Kidney (tissue), 14 donors: ENCODE results near the gene HK1. TPM values are rescaled to one million over a fixed set of nuclear protein-coding genes. Genes with fewer than 3 reads are reported as not detected.

Experiments
- DNase-seq, 5 donors: peaks; one replicate each; pipeline ENCODE4 v3.0.0-alpha.2; 2013 to 2020
- FAIRE-seq: peaks from 2 replicates; lab custom pipeline; 2012; peaks lifted over from hg19 to GRCh38; lab: Jason Lieb, UNC
- H3K27ac ChIP-seq, 2 donors: one replicate each; pipeline ENCODE4 v1.7.0; 2013; ENCODE audit warnings: low read depth in 2 of 2, low read length in 2 of 2, inconsistent platforms in 1 of 2
- H3K27me3 ChIP-seq: one replicate; pipeline ENCODE4 v1.7.1; 2013; ENCODE audit warnings: low read length, inconsistent platforms; ENCODE audit not compliant: control insufficient read depth, insufficient read depth
- H3K36me3 ChIP-seq, 3 donors: one replicate each; pipeline versions ENCODE4 v1.7.0 to v1.7.1; 2013; ENCODE audit warnings: low read length in 3 of 3, control low read depth in 1 of 3, inconsistent platforms in 1 of 3; ENCODE audit not compliant: insufficient read depth in 3 of 3, control insufficient read depth in 2 of 3
- H3K4me1 ChIP-seq, 3 donors: one replicate each; pipeline versions ENCODE4 v1.7.0 to v1.7.1; 2013; ENCODE audit warnings: low read length in 3 of 3, inconsistent platforms in 1 of 3, low read depth in 1 of 3; ENCODE audit not compliant: control insufficient read depth in 2 of 3, insufficient read depth in 2 of 3
- H3K4me3 ChIP-seq, 3 donors: one replicate each; pipeline versions ENCODE4 v1.7.0 to v1.8.1; 2013; ENCODE audit warnings: low read length in 3 of 3, control low read depth in 1 of 3, inconsistent platforms in 1 of 3
- H3K9ac ChIP-seq, 3 donors: one replicate each; pipeline versions ENCODE4 v1.7.0 to v1.7.1; 2013; ENCODE audit warnings: low read length in 3 of 3, control low read depth in 1 of 3, inconsistent platforms in 1 of 3
- H3K9me3 ChIP-seq, 3 donors: one replicate each; pipeline versions ENCODE4 v1.7.0 to v1.7.1; 2013; ENCODE audit warnings: low read length in 3 of 3, control low read depth in 1 of 3, inconsistent platforms in 1 of 3; ENCODE audit not compliant: control insufficient read depth in 2 of 3, insufficient read depth in 1 of 3
- intact Hi-C: fragments of 100-400 bp; cut with DNase I; formaldehyde crosslinking; loops from one replicate; pipeline ENCODE4 v1.11.1; 2022
- polyA plus RNA-seq: library from polyadenylated mRNA; stranded (reverse); fragments of 350-450 nt; fragmentation: Illumina TruSeq; extraction: RNeasy Lipid Tissue Mini Kit (QIAGEN cat#74804); gene quantifications from one replicate; pipeline ENCODE4 v1.2.3, GENCODE V29; 2014; ENCODE audit warnings: low read depth, low replicate concordance; ENCODE audit not compliant: insufficient read depth
- total RNA-seq: library from RNA; stranded (reverse); fragmentation: NEBNext Ultra II Directional; extraction: Animal tissue kit (Norgen Biotek cat#: 25700); gene quantifications from one replicate; pipeline ENCODE4 v1.2.1, GENCODE V29; 2021
- TF ChIP-seq, protein P1 (sequence below): IDR thresholded peaks from 3 replicates; pipeline ENCODE4 v1.5.1; 2012; ENCODE audit warnings: mild to moderate bottlenecking, moderate library complexity, borderline replicate concordance; ENCODE audit not compliant: insufficient read depth; ENCODE audit errors: extremely low read depth
- donor health status: control.
- donor health status: control.
- donor health status: control.
- donor health status: control.
- donor health status: control.
- donor health status: DM: yes; HTN: yes; CAD: no.
- donor health status: Normal renal cell carcinoma (clear cell type).

Gene HK1
- total and polyA plus RNA-seq, 2 donors from 2014 or later = 35.9 to 84.9 TPM

DNA sequence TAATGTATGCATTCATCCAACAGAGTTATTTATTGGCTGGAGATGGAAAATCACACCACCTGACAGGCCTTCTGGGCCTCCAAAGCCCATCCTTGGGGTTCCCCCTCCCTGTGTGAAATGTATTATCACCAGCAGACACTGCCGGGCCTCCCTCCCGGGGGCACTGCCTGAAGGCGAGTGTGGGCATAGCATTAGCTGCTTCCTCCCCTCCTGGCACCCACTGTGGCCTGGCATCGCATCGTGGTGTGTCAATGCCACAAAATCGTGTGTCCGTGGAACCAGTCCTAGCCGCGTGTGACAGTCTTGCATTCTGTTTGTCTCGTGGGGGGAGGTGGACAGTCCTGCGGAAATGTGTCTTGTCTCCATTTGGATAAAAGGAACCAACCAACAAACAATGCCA is 123.1 kb downstream of the HK1 start:
- FAIRE-seq = no peak
- no peaks in the 10 kb centered on the region for H3K4me1 ChIP-seq
- intact Hi-C loops = no loop called here
- H3K27me3 ChIP-seq = no peaks in the 10 kb centered on the region
- no peak for DNase-seq
- peaks cover 0 to 11% (median 6%) of the 10 kb centered on the region in 3 donors for H3K36me3 ChIP-seq
- H3K4me3 ChIP-seq = no peak overlapping the region
- TF ChIP-seq, protein P1, sequence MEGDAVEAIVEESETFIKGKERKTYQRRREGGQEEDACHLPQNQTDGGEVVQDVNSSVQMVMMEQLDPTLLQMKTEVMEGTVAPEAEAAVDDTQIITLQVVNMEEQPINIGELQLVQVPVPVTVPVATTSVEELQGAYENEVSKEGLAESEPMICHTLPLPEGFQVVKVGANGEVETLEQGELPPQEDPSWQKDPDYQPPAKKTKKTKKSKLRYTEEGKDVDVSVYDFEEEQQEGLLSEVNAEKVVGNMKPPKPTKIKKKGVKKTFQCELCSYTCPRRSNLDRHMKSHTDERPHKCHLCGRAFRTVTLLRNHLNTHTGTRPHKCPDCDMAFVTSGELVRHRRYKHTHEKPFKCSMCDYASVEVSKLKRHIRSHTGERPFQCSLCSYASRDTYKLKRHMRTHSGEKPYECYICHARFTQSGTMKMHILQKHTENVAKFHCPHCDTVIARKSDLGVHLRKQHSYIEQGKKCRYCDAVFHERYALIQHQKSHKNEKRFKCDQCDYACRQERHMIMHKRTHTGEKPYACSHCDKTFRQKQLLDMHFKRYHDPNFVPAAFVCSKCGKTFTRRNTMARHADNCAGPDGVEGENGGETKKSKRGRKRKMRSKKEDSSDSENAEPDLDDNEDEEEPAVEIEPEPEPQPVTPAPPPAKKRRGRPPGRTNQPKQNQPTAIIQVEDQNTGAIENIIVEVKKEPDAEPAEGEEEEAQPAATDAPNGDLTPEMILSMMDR = no peak
- no peak overlapping the region for H3K27ac ChIP-seq
- no peaks in the 10 kb centered on the region for H3K9me3 ChIP-seq
- no peak overlapping the region for H3K9ac ChIP-seq

DNA sequence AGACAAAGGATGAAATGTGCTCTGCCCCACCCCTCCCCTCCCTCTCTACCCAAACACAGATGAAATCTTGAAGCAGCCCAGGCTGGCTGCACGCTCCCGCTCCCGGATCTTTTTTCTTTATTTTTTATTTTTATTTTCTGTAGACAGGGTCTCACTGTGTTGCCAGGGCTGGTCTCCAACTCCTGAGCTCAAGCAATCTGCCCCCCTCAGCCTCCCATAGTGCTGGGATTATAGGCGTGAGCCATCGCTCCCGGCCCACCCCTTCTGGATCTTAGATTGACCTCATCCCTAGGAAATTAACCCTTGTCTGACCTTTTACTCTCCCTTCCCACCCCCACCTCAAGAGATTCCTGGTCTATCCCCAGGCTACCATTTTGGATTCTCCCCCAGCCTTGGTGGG is 124.1 kb downstream of the HK1 start:
- peaks cover 0 to 7% (median 0%) of the 10 kb centered on the region in 3 donors for H3K4me1 ChIP-seq
- intact Hi-C loops = no loop called here

DNA sequence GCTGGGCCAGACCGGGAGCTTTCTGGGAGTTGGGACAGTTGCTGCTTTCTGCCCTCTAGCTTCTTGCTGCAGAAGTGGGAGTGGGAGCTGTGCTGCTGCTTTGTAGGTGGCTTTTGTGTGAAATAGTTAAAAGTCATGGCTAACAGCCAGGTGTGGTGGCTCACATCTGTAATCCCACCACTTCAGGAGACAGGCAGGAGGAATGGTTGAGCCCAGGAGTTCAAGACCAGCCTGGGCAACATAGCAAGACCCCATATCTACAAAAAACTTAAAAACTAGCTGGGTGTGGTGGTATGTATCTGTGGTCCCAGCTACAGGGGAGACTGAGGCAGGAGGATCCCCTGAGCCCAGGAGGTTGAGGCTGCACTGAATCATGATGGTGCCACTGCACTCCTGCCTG is 124.8 kb downstream of the HK1 start:
- Histone ChIP-seq H3K27me3 (no peaks in the 10 kb centered on the region), H3K27ac (no peak overlapping the region), H3K36me3 (peaks cover 0 to 11% (median 6%) of the 10 kb centered on the region in 3 donors), H3K9me3 (no peaks in the 10 kb centered on the region), H3K9ac (no peak overlapping the region), H3K4me3 (no peak overlapping the region), H3K4me1 (peaks cover 0 to 11% (median 0%) of the 10 kb centered on the region in 3 donors)
- FAIRE-seq (no peak), DNase-seq (no peak)
- TF ChIP-seq, protein P1 = no peak
- intact Hi-C loops = no loop called here

More for the DNA sequence above, 124.1 kb downstream of the HK1 start:
- Histone ChIP-seq H3K36me3 (peaks cover 0 to 11% (median 6%) of the 10 kb centered on the region in 3 donors), H3K27ac (no peak overlapping the region), H3K9me3 (no peaks in the 10 kb centered on the region), H3K9ac (no peak overlapping the region), H3K27me3 (no peaks in the 10 kb centered on the region), H3K4me3 (no peak overlapping the region)
- no peak for FAIRE-seq
- TF ChIP-seq, protein P1 = no peak
- DNase-seq = no peak

DNA sequence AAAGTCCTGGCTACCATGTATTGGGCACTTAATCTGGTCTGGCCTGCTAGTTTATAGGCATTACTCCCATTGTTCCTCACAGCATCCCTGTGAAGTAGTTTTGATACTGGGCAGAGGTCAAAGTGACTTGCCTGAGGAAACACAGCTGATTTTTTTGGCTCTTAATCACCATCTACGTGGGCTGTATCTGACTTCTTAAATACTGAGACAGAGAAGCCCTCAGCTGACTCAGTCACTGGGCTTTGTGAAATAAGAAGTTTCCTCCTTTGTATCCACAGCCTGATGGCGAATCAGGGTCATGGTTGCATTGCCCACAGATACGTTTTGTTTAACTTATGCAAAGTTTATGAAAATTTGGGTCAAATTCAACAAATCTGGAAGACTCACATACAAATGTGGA is 125.2 kb downstream of the HK1 start:
- no peak overlapping the region for H3K27ac ChIP-seq
- intact Hi-C loops = no loop called here
- H3K9me3 ChIP-seq = no peaks in the 10 kb centered on the region
- H3K4me3 ChIP-seq = no peak overlapping the region
- peaks cover 0 to 11% (median 0%) of the 10 kb centered on the region in 3 donors for H3K4me1 ChIP-seq
- TF ChIP-seq, protein P1 = no peak
- no peaks in the 10 kb centered on the region for H3K27me3 ChIP-seq
- no peak overlapping the region for H3K9ac ChIP-seq
- peaks cover 0 to 11% (median 6%) of the 10 kb centered on the region in 3 donors for H3K36me3 ChIP-seq
- peak in 1 of 5 donors; percentile 54 for DNase-seq
- no peak for FAIRE-seq
